Right lobe of liver (tissue), 6 donors: ENCODE data around the gene GCGR. TPM values are rescaled to one million over a fixed set of nuclear protein-coding genes. Genes with fewer than 3 reads are reported as not detected.
A peak's percentile ranks its signal among the peaks of the same experiment; 100 is the strongest.

Experiments used
- ATAC-seq, 4 donors: fragments of 200-7000 bp; cut with Tn5 transposase; one replicate each; pipeline ENCODE4 v1.9.1; 2020; ENCODE audit warnings: mild to moderate bottlenecking in 4 of 4, moderate library complexity in 4 of 4
- DNase-seq, 3 donors: peaks; one replicate each; pipeline ENCODE4 v3.0.0-alpha.2; 2020
- H3K27ac ChIP-seq, 3 donors: fragments of 200-600 bp; one replicate each; pipeline ENCODE4 v1.8.0; 2022
- H3K27me3 ChIP-seq, 2 donors: fragments of 200-600 bp; one replicate each; pipeline ENCODE4 v1.8.0; 2022
- H3K36me3 ChIP-seq, 4 donors: fragments of 200-600 bp; sonication (generic) in 1 of 4; one replicate each; pipeline versions ENCODE4 v1.5.1 to v1.8.0; 2017 to 2022; ENCODE audit warnings: control low read depth in 1 of 4
- H3K4me1 ChIP-seq, 4 donors: fragments of 200-600 bp; sonication (generic) in 1 of 4; one replicate each; pipeline versions ENCODE4 v1.5.1 to v1.8.0; 2017 to 2022; ENCODE audit warnings: control low read depth in 1 of 4
- H3K4me3 ChIP-seq, 3 donors: fragments of 200-600 bp; one replicate each; pipeline ENCODE4 v1.8.0; 2022
- H3K9me3 ChIP-seq, 4 donors: fragments of 200-600 bp; sonication (generic) in 1 of 4; one replicate each; pipeline versions ENCODE4 v1.5.1 to v1.8.0; 2017 to 2022; ENCODE audit warnings: control low read depth in 1 of 4
- CTCF ChIP-seq, 4 donors: fragments of 200-600 bp in 3 of 4; fragments of 450-650 bp in 1 of 4; IDR thresholded peaks; one replicate each; pipeline versions ENCODE4 v1.5.1 to v1.8.0; 2016 to 2022; ENCODE audit warnings: antibody characterized with exemption in 4 of 4, mild to moderate bottlenecking in 2 of 4
- POLR2A ChIP-seq: fragments of 450-650 bp; IDR thresholded peaks from one replicate; pipeline ENCODE4 v1.6.1; 2017; ENCODE audit warnings: antibody characterized with exemption, mild to moderate bottlenecking
- WGBS: methylation state at CpG from one replicate; pipeline ENCODE4 v1.1.6; 2018; ENCODE audit warnings: low coverage, low lambda C conversion rate; ENCODE audit not compliant: insufficient coverage; ENCODE audit errors: missing lambda C conversion rate; 5-methylcytosine and 5-hydroxymethylcytosine counted together
- intact Hi-C, 2 donors: fragments of 100-400 bp; cut with DNase I; formaldehyde crosslinking; loops; one replicate each; pipeline versions ENCODE4 v1.11.2 to v1.14.1; 2022
- total RNA-seq, 6 experiments: library from RNA; depleted of rRNA in 2 of 6; stranded (reverse); fragments of >200 nt in 2 of 6; fragmentation: NEBNext Ultra II Directional in 3 of 6; extraction: Animal tissue kit (Norgen Biotek cat#: 25700) in 3 of 6; gene quantifications; one replicate each; pipeline versions ENCODE4 v1.1.0 to v1.2.4, GENCODE V29; 2016 to 2023
- donor health status: DM: no; HTN: yes; CAD: no.
- donor health status: DM: no; HTN: no; CAD: no.
- donor health status: DM: no; HTN: no; CAD: no.
- donor health status: DM: no; HTN: yes; CAD: no.
- donor health status: DM: no; HTN: yes; CAD: no.

Gene GCGR
- total RNA-seq, 6 experiments from 2014 or later, result 39.5 to 146 (median 68.5) TPM

GRCh38 chr17:81801327-81801726 lies 2.6 kb upstream of the GCGR start:
- Histone ChIP-seq H3K36me3 (no peaks in the 10 kb centered on the region), H3K4me3 (no peak overlapping the region), H3K27me3 (no peaks in the 10 kb centered on the region), H3K4me1 (peaks cover 0 to 17% (median 6%) of the 10 kb centered on the region in 4 donors), H3K27ac (no peak overlapping the region), H3K9me3 (no peaks in the 10 kb centered on the region)
- no peak for DNase-seq
- ATAC-seq, result no peak
- TF ChIP-seq POLR2A (no peak), CTCF (IDR thresholded peaks at IDR 0.05) (no peak)
- WGBS, result 84% methylated on average over 7 of the region's 9 CpGs
- intact Hi-C loops, result no loop called here

DNA sequence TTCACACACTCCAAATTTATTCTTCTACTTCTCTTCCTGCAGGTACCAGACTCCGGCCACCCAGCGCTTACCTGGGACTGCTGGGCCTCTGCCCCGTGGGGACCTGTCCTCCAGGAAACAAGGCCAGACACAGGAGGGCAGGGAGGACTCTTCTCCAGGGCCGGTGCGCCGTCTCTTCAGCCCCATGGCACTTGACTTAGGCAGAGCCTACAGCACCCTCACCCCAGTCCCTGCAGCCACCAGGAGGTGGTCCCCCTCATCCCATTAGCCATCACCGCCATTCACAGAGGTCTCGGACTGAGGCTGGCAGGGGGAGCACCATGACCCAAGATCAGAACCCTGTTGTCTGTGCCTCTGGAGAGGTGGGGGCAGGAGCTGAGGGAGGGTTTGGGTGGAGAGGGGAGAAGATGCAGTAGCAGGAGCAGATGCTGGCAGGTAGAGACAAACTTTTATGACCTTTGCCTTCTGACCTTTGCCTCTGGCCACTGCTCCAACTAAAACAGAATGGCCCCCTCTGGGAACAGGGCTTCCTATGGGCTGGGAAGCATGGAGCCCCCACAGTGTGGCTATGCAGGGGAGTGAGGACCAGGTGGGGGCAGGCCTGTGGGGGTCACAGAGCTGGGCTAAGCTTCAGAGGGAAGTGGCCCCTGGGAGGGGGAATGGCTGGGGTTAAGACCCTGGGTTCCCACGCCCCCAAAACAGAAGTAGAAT lies 1.7 kb upstream of the GCGR start:
- Histone ChIP-seq H3K27me3 (no peaks in the 10 kb centered on the region), H3K4me1 (peaks cover 0 to 17% (median 6%) of the 10 kb centered on the region in 4 donors), H3K4me3 (no peak overlapping the region), H3K27ac (no peak overlapping the region), H3K36me3 (no peaks in the 10 kb centered on the region), H3K9me3 (no peaks in the 10 kb centered on the region)
- DNase-seq (no peak), ATAC-seq (peak in 1 of 4 donors; percentile 10)
- 87% methylated on average over 7 of the region's 9 CpGs for WGBS
- TF ChIP-seq CTCF (IDR thresholded peaks at IDR 0.05), result no peak
- no peak for TF ChIP-seq POLR2A
- intact Hi-C loops, result no loop called here

- peak in 2 of 3 donors; percentile 45 to 54 for DNase-seq
Measured at GRCh38 chr17:81802856-81803643, 900 bp upstream of the GCGR start.

More at GRCh38 chr17:81802856-81803643, 900 bp upstream of the GCGR start:
- Histone ChIP-seq H3K9me3 (no peaks in the 10 kb centered on the region), H3K4me1 (peaks cover 0 to 17% (median 6%) of the 10 kb centered on the region in 4 donors), H3K27ac (no peak overlapping the region), H3K36me3 (no peaks in the 10 kb centered on the region), H3K4me3 (peak overlapping the region in 2 of 3 donors; percentile 70 to 86), H3K27me3 (no peaks in the 10 kb centered on the region)
- ATAC-seq, result no peak
- 40% methylated on average over 13 of the region's 26 CpGs for WGBS
- intact Hi-C loops, result no loop called here
- TF ChIP-seq CTCF (IDR thresholded peaks at IDR 0.05) (no peak), POLR2A (no peak)
